Measurements from ENCODE around the gene F11. TPM values are rescaled to one million over a fixed set of nuclear protein-coding genes. Genes with fewer than 3 reads are reported as not detected.
"Not testable (repeated sequence)": the region's sequence is repeated elsewhere in the genome, so short reads cannot be mapped to it uniquely, and the experiment has no call there.

Gene F11
- total and polyA plus RNA-seq, 9 of the 15 experiments (the other 6 are each of a cell fraction or from before 2014, with no cell fraction given), result not detected

DNA sequence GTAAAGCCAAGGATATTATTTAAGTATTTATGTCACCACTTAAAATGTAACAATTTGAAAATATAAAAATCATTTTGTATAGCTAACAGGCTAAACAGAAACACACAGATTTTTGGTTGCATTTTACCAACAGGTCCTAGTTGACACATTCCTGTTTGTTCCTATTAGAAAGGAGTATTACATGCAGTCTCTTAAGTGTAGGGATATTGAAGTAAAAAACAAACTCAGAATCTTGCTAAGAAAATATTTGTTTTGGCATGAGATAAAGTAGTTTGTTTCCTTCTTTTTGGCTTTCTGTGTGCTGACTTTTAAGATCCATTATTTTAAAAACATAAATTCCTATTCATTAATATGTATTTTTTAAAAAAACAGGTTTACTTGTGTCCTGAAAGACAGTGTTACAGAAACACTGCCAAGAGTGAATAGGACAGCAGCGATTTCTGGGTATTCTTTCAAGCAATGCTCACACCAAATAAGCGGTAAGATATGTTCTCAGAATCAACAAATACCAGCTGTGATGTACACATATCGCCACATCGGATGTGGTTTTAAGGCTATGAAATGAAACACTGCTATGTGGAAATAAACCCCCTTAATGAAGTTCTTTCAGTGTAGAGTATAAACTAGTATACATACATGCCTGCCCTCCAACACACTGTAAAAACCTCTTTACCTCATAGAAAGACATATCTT lies 6.9 kb downstream of the F11 start (continued):
- TF ChIP-seq ETS1 (conservative IDR thresholded peaks at IDR 0.05; ENCODE audit: control insufficient read depth, low read depth, low read length), result no peak
- TF ChIP-seq NRF1 (conservative IDR thresholded peaks at IDR 0.05 in 1 of 2, IDR thresholded peaks at IDR 0.05 in 1 of 2), result no peak
- no peak for TF ChIP-seq KLF10 (CRISPR knock-in tag; IDR thresholded peaks at IDR 0.05)
- no peak for TF ChIP-seq ZNF24 (IDR thresholded peaks at IDR 0.05)
- no peak for TF ChIP-seq FOXP4 (CRISPR knock-in tag; IDR thresholded peaks at IDR 0.05; ENCODE audit: borderline replicate concordance)

- H2AFZ ChIP-seq (ENCODE audit: low read depth, low read length); BruUV-seq (replicated peaks); ATAC-seq; FAIRE-seq; H3K4me1 ChIP-seq (replicated peaks in 1 of 2; ENCODE audit: control insufficient read depth in 2 of 2, insufficient read depth in 2 of 2, low read length in 2 of 2); in situ Hi-C loops (cut with MboI); H4K20me1 ChIP-seq (replicated peaks; ENCODE audit: control insufficient read depth, insufficient read depth, low read length); CTCF ChIA-PET (ENCODE audit: low intra/inter-chr PET ratio); H3K4me2 ChIP-seq (ENCODE audit: insufficient read depth, low read length); DNase-seq (ENCODE audit: extremely low read depth in 1 of 4, low spot score in 3 of 4); H3K9ac ChIP-seq (ENCODE audit: insufficient read depth in 1 of 2, low read depth in 2 of 2, low read length in 2 of 2); intact Hi-C loops (cut with micrococcal nuclease); H3K36me3 ChIP-seq (ENCODE audit: control insufficient read depth, insufficient read depth, low read length); H3K79me2 ChIP-seq (ENCODE audit: control insufficient read depth, insufficient read depth, low read length); H3K4me3 ChIP-seq; H3K9me1 ChIP-seq (ENCODE audit: control insufficient read depth, insufficient read depth, low read length); H3K9me3 ChIP-seq (replicated peaks; ENCODE audit: control insufficient read depth, insufficient read depth, low read depth, low read length); H3K27ac ChIP-seq (ENCODE audit: extremely low read depth, low read depth, low read length): not testable (repeated sequence)
- POLR2A ChIA-PET, result interaction anchor here (0.6 kb wide), 1 partner anchor 58 kb away, joined by 4 read pairs; no protein-coding TSS in a partner anchor
- 6% methylated on average over 5 of the region's 5 CpGs for WGBS (ENCODE audit: insufficient coverage, low coverage, missing lambda C conversion rate)
- TF ChIP-seq ZNF121 (CRISPR knock-in tag; conservative IDR thresholded peaks at IDR 0.05), result 0 out of 2 replicates have a peak, but pooled peaks have one; percentile 12
- peaks cover 10 to 11% of the 10 kb centered on the region in 2 experiments; a peak in 2 of 5 replicates for H3K27me3 ChIP-seq (ENCODE audit: control insufficient read depth in 2 of 2, insufficient read depth in 2 of 2, low read length in 2 of 2)
These were observed 7.4 kb downstream of the F11 start for GRCh38 chr4:186273392-186273789.
